Effector CD8-positive, alpha-beta T cell (primary cell): ENCODE results near the gene TCF7L1.

ENCODE experiments used
- DNase-seq: peaks from one replicate; lab custom pipeline; 2025; lab: John Stamatoyannopoulos, UW

Gene TCF7L1

DNA sequence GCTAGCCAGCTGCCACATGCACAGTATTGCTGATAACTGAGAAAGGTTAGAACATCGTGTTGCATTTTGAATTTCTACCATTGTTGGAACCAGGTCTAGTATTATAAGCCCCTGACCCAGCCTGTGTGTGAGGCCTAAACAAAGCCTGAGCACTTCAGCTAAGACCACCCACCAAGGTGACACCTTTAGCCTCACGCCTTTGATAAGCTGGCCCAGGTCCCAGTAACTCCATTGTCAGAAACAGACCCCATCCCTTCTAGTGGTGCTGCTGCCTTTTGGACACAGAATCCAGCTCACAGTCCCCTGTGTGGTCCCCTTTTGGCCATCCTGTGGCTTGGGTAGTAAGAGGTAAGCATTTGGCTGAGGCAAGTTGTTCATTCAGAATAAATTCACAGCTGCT lies 223.0 kb downstream of the TCF7L1 start:
- DNase-seq: no peak

GRCh38 chr2:85357736-85358135 lies 224.5 kb downstream of the TCF7L1 start:
- no peak for DNase-seq
